BLaER1 treated with 17β-estradiol and CSF1 and Interleukin-3, amounts not matched to agents 10 nM and 100 nM (cell line): ENCODE results near the gene ZNF784.

ENCODE experiments used
- H3K27ac ChIP-seq, 11 experiments: shearing (Covaris generic); formaldehyde crosslinking; 2 replicates each; pipeline ENCODE4 v1.8.1; 2022
- H3K27me3 ChIP-seq, 11 experiments: shearing (Covaris generic); formaldehyde crosslinking; 2 replicates each; pipeline ENCODE4 v1.8.1; 2022
- H3K36me3 ChIP-seq, 11 experiments: shearing (Covaris generic); formaldehyde crosslinking; 2 replicates each; pipeline ENCODE4 v1.8.1; 2022
- H3K4me1 ChIP-seq, 10 experiments: shearing (Covaris generic); formaldehyde crosslinking; 2 replicates each; pipeline ENCODE4 v1.8.1; 2022
- H3K4me2 ChIP-seq, 11 experiments: shearing (Covaris generic); formaldehyde crosslinking; 2 replicates each; pipeline ENCODE4 v1.8.1; 2022
- H3K4me3 ChIP-seq, 10 experiments: shearing (Covaris generic); formaldehyde crosslinking; 2 replicates each; pipeline ENCODE4 v1.8.1; 2022
- H3K9ac ChIP-seq, 11 experiments: shearing (Covaris generic); formaldehyde crosslinking; 2 replicates each; pipeline ENCODE4 v1.8.1; 2022
- H3K9me3 ChIP-seq, 11 experiments: shearing (Covaris generic); formaldehyde crosslinking; replicated peaks in 1 of 11; 2 replicates each; pipeline ENCODE4 v1.8.1; 2022
- H4K20me1 ChIP-seq, 11 experiments: shearing (Covaris generic); formaldehyde crosslinking; 2 replicates each; pipeline ENCODE4 v1.8.1; 2022
- Cebpa-rat ChIP-seq, 11 experiments: shearing (Covaris generic); IDR thresholded peaks; 2 replicates each; pipeline ENCODE4 v1.8.1; 2022

Gene ZNF784

DNA sequence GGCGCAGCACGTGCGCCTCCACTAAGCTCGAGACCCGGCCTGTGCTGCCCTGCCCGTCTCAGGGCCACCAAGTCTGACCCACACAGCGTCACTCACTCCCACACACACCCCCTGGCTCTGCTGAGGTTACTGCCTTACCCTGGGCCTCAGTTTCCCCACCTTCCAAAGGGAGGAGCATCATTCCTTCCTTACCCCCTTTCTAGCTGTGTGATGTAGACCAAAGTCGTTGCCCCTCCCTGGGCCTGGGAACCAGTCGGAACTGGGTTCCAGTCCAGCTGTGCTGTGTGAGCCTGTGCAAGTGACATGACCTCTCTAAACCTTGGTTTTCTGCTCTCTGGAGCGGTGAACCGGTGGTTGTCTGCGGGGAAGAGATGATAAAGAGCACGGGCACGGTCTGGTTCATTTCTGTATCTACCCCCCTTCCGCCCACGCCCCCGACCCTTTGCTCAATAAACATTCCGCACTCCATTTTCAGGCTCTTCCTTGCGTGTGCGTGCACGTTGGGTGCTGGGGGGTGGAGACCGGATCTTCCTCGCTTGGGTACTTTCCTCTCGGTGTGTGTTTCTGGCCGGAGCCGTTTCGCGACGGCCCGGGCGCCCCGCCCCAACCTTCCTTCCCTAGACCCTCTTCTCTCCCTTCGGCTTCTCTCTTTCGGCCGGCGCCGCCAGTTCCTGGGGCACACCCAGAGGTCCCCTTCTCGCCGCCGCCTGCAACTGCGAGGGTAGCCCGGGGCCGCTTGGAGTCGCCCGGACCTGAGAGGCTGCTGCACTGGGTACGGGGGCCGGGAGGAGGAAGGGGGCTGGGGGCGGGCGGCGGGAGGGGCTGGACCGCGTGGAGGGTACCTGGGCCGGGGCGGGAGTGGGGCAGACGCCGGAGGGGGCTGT is 18.9 kb upstream of the ZNF784 start, which contains the start of gene ZNF581:
ZNF581 (plus strand) TSS at position 647 of the 884 bp plus-strand sequence. CDS start 923 bp downstream, outside the sequence.
- peaks cover 61 to 75% (median 68%) of the 10 kb centered on the region in 10 experiments for H3K4me1 ChIP-seq
- H3K36me3 ChIP-seq = peaks cover 20 to 35% (median 27%) of the 10 kb centered on the region in 11 experiments
- no peaks in the 10 kb centered on the region for H3K9me3 ChIP-seq
- H3K9ac ChIP-seq = peak within 1 kb of the TSS; percentile 83 to 97 (median 89)
- H3K27me3 ChIP-seq = no peaks in the 10 kb centered on the region
- H3K4me2 ChIP-seq = peak within 1 kb of the TSS; percentile 95 to 100 (median 100)
- peak within 1 kb of the TSS; percentile 78 to 91 (median 87) for H3K4me3 ChIP-seq
- TF ChIP-seq Cebpa-rat (IDR thresholded peaks at IDR 0.05) = peak in 1 of 11 experiments; percentile 47; a peak in 1 of 22 replicates
- H3K27ac ChIP-seq = peak within 1 kb of the TSS; percentile 50 to 92 (median 86); a peak in 21 of 22 replicates
- H4K20me1 ChIP-seq = peaks cover 0 to 46% (median 23%) of the 10 kb centered on the region in 11 experiments; a peak in 16 of 22 replicates

- Histone ChIP-seq H4K20me1 (peaks cover 0 to 43% (median 21%) of the 10 kb centered on the region in 11 experiments; a peak in 16 of 22 replicates), H3K27ac (peak overlapping the region; percentile 50 to 92 (median 86); a peak in 20 of 22 replicates), H3K4me2 (peak overlapping the region; percentile 95 to 100 (median 100)), H3K4me3 (peak overlapping the region; percentile 78 to 91 (median 87)), H3K9me3 (no peaks in the 10 kb centered on the region), H3K4me1 (peaks cover 62 to 79% (median 72%) of the 10 kb centered on the region in 10 experiments), H3K9ac (peak overlapping the region; percentile 83 to 97 (median 89)), H3K27me3 (no peaks in the 10 kb centered on the region), H3K36me3 (peaks cover 22 to 42% (median 30%) of the 10 kb centered on the region in 11 experiments)
- no peak for TF ChIP-seq Cebpa-rat (IDR thresholded peaks at IDR 0.05)
Measured at GRCh38 chr19:55642153-55643002, 18.0 kb upstream of the ZNF784 start.

DNA sequence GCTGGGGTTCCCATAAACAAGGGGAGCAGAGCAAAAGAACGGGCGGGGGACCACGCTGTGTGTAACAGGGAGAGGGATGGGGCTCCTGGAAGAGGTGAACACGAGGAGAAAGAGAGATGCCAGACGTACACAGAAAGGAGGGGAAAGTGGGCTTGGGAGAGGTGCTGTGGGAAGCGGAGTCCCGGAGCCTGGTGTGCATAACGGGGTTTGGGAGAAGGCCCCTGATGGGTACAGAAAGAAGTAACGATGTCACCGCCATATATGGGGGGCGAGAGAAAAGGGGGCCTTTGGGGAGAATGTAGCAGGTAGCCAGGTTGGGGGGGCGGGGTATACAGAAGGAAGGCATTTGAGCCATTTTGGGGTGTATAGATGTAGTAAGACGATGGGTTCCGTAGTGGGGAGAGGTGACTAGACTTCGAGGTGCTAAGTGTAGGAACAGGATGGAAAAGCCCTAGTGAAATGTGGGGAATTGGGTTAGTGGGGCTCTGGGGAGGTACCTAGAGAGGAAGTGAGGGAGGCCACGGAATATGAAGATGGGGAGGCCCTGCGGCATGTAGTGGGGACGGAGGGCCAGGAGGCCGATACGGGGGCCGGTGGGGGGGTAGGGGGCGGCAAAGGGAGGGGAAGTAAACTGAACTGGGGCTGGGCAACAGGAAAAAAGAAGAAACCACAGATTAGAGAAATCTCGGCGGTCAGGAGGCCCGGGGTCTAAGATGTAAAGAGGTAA is 17.2 kb upstream of the ZNF784 start:
- Histone ChIP-seq H3K9ac (peak overlapping the region; percentile 83 to 97 (median 89)), H3K27ac (peak overlapping the region; percentile 60 to 92 (median 86)), H3K27me3 (no peaks in the 10 kb centered on the region), H4K20me1 (peaks cover 0 to 35% (median 16%) of the 10 kb centered on the region in 11 experiments; a peak in 14 of 22 replicates), H3K4me1 (peaks cover 60 to 79% (median 72%) of the 10 kb centered on the region in 10 experiments), H3K4me2 (peak overlapping the region; percentile 95 to 100 (median 100)), H3K9me3 (no peaks in the 10 kb centered on the region), H3K4me3 (peak overlapping the region; percentile 78 to 91 (median 87)), H3K36me3 (peaks cover 22 to 36% (median 28%) of the 10 kb centered on the region in 11 experiments)
- no peak for TF ChIP-seq Cebpa-rat (IDR thresholded peaks at IDR 0.05)

DNA sequence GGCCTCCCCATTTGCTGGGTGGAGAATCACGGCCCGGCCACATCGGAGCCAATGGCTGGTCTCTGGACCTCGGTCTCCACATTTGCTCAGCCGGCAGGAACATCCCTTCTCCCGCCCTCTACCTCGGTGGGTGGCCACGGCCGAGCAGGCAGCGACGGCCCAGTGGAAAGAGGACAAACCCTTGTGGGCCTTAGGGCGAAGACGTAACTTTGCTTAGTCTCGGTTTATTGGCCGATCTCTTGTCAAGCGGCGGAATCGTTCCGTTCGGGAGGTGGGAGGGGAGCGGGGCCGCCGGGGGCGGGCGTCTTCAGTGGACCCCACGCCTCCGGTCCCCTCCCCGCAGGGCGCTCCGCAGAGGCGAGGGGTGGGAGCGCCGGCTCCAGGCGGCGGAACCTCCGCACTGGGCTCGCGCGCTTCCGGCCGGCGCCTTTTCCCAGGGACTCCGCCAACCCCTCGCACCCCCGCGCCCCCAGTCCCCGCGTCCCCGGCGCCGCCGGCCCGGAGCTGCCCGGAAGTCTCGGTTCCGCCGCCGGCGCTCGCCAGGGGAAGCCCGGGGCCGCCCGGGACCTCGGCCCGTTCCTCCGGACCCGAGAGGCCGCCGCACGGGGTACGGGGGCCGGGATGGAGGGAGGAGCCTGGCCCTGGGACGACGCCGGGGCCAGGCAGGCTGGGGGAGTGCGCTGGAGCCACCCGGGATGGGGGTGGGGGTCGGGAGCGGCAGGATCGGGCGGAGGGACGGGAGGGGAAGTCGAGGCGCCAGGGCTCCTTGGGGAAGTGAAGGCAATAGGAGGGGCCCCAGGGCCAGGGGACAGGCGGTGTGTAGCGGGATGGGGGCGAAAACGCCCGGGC is 16.4 kb upstream of the ZNF784 start, which contains the start of gene ZNF580:
ZNF580 (plus strand) TSS at position 426 of the 849 bp plus-strand sequence. CDS start 1,507 bp downstream, outside the sequence.
- Histone ChIP-seq H3K4me3 (peak within 1 kb of the TSS; percentile 78 to 91 (median 87)), H3K27ac (peak within 1 kb of the TSS; percentile 60 to 92 (median 86)), H3K4me2 (peak within 1 kb of the TSS; percentile 95 to 100 (median 100)), H3K36me3 (peaks cover 18 to 29% (median 23%) of the 10 kb centered on the region in 11 experiments), H3K4me1 (peaks cover 60 to 79% (median 73%) of the 10 kb centered on the region in 10 experiments), H3K27me3 (no peaks in the 10 kb centered on the region), H4K20me1 (peaks cover 0 to 28% (median 15%) of the 10 kb centered on the region in 11 experiments; a peak in 12 of 22 replicates), H3K9me3 (no peaks in the 10 kb centered on the region), H3K9ac (peak within 1 kb of the TSS; percentile 83 to 97 (median 89))
- no peak for TF ChIP-seq Cebpa-rat (IDR thresholded peaks at IDR 0.05)

DNA sequence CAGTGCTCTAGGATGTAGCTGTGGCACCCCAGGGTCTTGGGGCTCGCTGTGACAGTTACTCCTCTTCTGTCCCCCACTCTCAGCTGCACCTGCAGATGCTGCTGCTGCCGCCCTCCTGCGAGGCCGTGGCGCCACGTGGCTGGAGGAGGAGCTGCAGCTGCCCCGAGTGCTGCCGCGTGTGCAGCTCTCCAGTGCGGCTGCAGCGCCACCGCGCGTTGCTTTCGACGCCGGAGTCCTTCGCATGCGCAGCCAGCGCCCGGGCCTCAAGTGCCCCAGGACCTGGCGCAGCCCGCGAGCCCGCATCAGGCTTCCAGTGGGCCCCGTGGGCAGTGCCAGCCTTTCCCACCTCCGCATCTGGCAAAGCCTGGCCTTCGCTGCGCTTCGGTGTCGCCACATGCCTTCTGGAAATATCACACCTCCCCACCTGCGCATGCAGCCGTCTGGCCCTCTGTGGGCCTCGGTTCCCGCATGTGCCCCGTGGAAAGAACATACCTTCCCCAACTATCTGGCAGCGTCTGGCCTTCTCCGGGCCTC is 15.7 kb upstream of the ZNF784 start:
- H3K36me3 ChIP-seq = peaks cover 12 to 22% (median 16%) of the 10 kb centered on the region in 11 experiments
- H4K20me1 ChIP-seq = peaks cover 0 to 21% (median 10%) of the 10 kb centered on the region in 11 experiments; a peak in 12 of 22 replicates
- H3K4me1 ChIP-seq = peaks cover 60 to 78% (median 69%) of the 10 kb centered on the region in 10 experiments
- peak overlapping the region; percentile 83 to 97 (median 89) for H3K9ac ChIP-seq
- H3K27me3 ChIP-seq = no peaks in the 10 kb centered on the region
- H3K4me3 ChIP-seq = peak overlapping the region; percentile 78 to 91 (median 87)
- peak overlapping the region; percentile 95 to 100 (median 100) for H3K4me2 ChIP-seq
- TF ChIP-seq Cebpa-rat (IDR thresholded peaks at IDR 0.05) = no peak
- H3K9me3 ChIP-seq = no peaks in the 10 kb centered on the region
- peak overlapping the region; percentile 60 to 92 (median 86); a peak in 21 of 22 replicates for H3K27ac ChIP-seq

DNA sequence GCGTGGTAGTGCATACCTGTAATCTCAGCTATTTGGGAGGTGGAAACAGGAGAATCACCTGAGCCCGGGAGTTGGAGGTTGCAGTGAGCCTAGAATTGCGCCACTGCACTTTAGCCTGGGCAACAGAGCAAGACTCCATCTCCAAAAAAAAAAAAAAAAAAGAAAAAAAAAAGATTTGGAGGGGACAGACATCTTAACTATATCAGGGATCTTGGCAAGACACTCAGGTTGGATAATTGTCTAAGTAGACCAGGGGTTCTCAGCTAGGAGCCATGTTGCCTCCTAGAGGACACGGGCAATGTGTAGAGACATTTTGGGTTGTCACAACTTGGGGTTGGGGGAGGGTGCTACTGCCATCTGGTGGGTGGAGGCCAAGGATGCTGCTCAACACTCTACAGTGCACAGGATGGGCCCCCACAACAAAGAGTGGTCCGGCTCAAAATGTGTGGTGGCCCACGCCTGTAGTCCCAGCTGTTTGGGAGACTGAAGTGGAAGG is 14.5 kb upstream of the ZNF784 start:
- peak overlapping the region in 5 of 11 experiments; percentile 32 to 90 (median 86); a peak in 3 of 22 replicates for H3K27ac ChIP-seq
- peak overlapping the region; percentile 95 to 100 (median 100); a peak in 21 of 22 replicates for H3K4me2 ChIP-seq

More for the DNA sequence above, 14.5 kb upstream of the ZNF784 start:
- Histone ChIP-seq H3K27me3 (no peaks in the 10 kb centered on the region), H3K4me3 (0 out of 20 replicates have a peak overlapping the region, but pooled peaks of 1 of the 10 experiments have one; percentile 8), H3K4me1 (peaks cover 56 to 74% (median 65%) of the 10 kb centered on the region in 10 experiments), H3K36me3 (peaks cover 5 to 13% (median 8%) of the 10 kb centered on the region in 11 experiments; a peak in 11 of 22 replicates), H3K9ac (peak overlapping the region in 3 of 11 experiments; percentile 15 to 95 (median 24); a peak in 3 of 22 replicates), H4K20me1 (peaks cover 0 to 11% (median 0%) of the 10 kb centered on the region in 11 experiments; a peak in 3 of 22 replicates), H3K9me3 (no peaks in the 10 kb centered on the region)
- TF ChIP-seq Cebpa-rat (IDR thresholded peaks at IDR 0.05) = no peak
